Astrocyte of the cerebellum (primary cell): Measurements from ENCODE around the gene PLAC9.
"Not testable (repeated sequence)": the region's sequence is repeated elsewhere in the genome, so short reads cannot be mapped to it uniquely, and the experiment has no call there.

Experiments used
- DNase-seq: peaks from one replicate; pipeline ENCODE4 v3.0.0-alpha.2; 2011; ENCODE audit warnings: low read depth
- H3K4me3 ChIP-seq: 2 replicates; pipeline ENCODE4 v1.5.1; 2011; ENCODE audit warnings: mild to moderate bottlenecking, low read depth, low read length, moderate library complexity
- CTCF ChIP-seq: IDR thresholded peaks from 2 replicates; pipeline ENCODE4 v1.5.1; 2012; ENCODE audit warnings: low read length, low read depth, moderate library complexity, mild to moderate bottlenecking; ENCODE audit errors: missing control alignments
- in situ Hi-C: cut with HindIII; loops from 2 replicates; pipeline ENCODE4 v1.10.0; 2017; ENCODE audit warnings: low sequenced_read_pairs

Gene PLAC9

GRCh38 chr10:80126876-80127275 is 5.7 kb upstream of the PLAC9 start:
- in situ Hi-C loops: no loop called here
- no peak for TF ChIP-seq CTCF
- DNase-seq: no peak
- H3K4me3 ChIP-seq: no peak overlapping the region

GRCh38 chr10:80131499-80131901 is 1.0 kb upstream of the PLAC9 start:
- H3K4me3 ChIP-seq: no peak overlapping the region
- in situ Hi-C loops: no loop called here
- TF ChIP-seq CTCF: no peak
- DNase-seq: no peak

- no peak for DNase-seq
- no peak for TF ChIP-seq CTCF
- in situ Hi-C loops: no loop called here
- peak overlapping the region; percentile 43 for H3K4me3 ChIP-seq
These were observed 676 bp downstream of the PLAC9 start for GRCh38 chr10:80133206-80133605.

- in situ Hi-C loops, DNase-seq: not testable (repeated sequence)
- H3K4me3 ChIP-seq: peak overlapping the region; percentile 43
These were observed 1.2 kb downstream of the PLAC9 start for GRCh38 chr10:80133687-80134086.

- peak; percentile 58 for DNase-seq
- H3K4me3 ChIP-seq: no peak overlapping the region
- in situ Hi-C loops: no loop called here
- no peak for TF ChIP-seq CTCF
These were observed 3.6 kb downstream of the PLAC9 start for GRCh38 chr10:80136134-80136571.

GRCh38 chr10:80137031-80137862 is 4.7 kb downstream of the PLAC9 start:
- in situ Hi-C loops: no loop called here
- DNase-seq: no peak
- TF ChIP-seq CTCF: no peak
- H3K4me3 ChIP-seq: no peak overlapping the region

GRCh38 chr10:80137920-80138319 is 5.4 kb downstream of the PLAC9 start:
- in situ Hi-C loops: no loop called here
- TF ChIP-seq CTCF: no peak
- DNase-seq: no peak
- H3K4me3 ChIP-seq: no peak overlapping the region
